Activated gamma-delta T cell treated with Interleukin-2 at 50 U/mL for 16 hours (primary cell): ENCODE results near the gene MCTP2.

Experiments used
- DNase-seq: peaks from one replicate; pipeline ENCODE4 v3.0.0-alpha.2; 2020

MCTP2 gene

DNA sequence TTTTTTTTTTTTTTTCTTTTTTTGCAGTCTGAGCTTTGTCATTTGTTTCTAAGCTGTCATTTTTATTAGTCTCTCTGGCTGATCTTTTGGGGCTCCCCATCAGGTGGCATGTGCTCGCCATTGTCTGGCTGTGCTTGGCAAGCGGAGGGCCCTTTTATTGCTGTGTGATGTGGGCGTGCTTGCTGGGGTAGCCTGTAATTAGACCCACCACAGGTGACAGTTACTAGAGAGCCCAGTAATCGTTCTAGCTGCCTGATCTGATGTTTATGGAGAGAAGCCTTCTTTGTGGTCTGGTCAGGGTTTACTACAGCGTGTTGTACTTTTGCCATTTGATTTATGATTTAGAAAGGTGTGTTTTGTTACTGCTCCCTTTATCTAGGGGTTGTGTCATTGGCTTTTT, 179.9 kb downstream of the MCTP2 start:
- DNase-seq = no peak

DNA sequence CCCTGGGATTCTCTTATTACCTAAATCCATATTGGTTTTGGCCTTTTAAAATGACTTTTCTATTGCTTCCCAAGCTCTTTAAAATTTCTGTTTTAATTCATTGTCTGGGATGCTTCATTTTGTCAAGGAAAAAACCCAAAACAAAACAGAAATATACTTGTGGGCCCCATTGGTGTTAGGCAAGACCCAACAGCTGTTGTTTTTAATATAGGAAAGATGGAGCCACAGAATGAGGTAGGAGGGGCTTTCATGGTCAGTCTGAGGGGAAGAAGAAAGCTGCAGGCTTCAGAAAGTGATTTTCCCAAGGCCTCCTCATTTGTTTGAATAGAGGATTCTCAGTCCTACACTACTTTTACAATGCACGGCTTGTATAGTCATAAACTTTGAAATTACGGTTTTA, 180.5 kb downstream of the MCTP2 start:
- no peak for DNase-seq

DNA sequence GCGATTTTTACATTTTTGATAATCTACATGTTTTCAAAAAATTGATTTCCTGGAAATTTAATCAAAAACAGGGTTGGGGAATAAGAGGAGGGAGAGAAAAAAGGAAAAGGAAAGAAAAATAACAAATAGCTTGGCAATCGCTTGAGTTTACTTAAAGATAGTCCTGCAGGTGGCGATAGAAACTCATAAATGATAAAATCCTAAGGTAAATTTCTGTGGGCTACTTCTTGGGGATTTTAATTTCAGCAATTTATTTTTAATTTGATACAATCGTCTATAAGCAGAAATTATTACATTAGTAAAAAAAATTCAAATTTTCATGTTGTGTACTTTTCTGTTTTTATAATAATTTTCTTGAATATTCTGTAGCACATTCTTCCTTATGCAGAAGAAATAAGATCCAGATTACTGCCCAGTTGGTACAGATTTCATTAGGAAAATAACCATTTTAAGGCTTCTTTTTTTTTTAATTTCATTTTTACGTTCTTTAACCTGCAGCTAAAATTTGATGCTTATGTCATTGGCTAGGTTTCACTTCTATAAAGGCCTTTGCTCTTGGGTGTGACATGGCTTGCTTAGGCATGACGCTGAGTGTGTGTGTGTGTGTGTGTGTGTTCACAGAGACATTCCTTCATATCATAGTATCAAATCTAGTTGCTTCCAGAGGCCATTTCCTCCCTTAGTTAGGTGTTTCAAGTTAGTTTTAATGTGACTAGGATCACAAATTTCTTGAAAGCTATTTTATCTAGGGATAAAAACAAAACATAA, 181.8 kb downstream of the MCTP2 start:
- DNase-seq = no peak

DNA sequence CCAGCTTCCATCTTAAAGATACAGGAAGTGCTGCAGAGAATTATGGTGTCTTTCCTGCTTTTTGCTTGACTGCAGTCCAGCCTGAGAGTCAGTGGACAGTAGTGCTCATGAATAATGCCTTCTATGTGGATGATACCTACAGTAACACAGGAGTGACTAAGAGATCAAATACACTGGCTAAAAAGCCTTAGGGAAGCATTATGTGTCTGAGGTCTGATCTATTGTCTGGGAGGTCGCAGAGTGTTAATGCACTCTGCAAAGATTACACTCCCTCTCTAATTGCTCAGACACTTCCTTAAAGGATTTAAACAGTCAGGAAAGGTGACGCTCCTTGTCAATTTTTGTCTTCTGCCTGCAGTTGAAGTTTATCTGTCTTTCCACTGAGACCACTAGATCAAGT, 183.6 kb downstream of the MCTP2 start:
- DNase-seq = no peak

DNA sequence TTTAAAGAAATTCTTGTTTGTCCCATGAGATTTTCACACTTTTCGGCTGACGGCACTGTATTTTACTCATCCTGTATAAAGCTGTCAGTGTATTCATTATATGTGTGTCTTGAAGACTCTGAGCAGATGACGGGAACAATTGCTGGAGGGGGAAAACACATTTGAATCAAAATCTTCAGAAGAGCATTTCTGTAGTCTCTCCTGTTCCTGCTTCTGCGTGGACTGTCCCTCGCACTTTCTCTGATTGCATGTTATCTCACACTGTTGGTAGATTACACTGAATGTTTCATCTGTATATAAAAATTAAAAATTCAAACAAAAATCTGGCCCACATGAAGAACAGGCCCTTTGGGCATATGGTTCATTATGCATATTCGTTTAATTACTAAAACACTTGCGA, 184.9 kb downstream of the MCTP2 start:
- DNase-seq = no peak

DNA sequence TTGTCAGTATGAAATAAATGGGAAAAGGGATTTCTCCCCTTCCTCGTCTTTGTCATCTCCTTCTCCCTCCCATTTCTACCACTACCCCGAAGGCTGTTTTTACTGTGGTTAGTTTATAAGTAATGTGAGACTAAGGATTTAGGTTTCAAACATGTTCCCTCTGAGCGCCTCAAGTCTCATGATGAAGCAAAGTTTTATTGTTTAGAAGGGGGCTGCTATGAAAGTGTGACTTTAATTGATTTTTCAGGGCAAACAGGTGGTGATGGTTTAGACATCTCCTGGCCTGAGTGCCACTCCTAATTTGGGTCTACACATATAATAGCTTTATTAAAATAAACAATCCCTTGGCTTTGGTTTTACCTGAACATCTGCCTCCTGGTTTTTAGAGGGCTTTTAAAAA, 185.5 kb downstream of the MCTP2 start:
- DNase-seq = no peak

DNA sequence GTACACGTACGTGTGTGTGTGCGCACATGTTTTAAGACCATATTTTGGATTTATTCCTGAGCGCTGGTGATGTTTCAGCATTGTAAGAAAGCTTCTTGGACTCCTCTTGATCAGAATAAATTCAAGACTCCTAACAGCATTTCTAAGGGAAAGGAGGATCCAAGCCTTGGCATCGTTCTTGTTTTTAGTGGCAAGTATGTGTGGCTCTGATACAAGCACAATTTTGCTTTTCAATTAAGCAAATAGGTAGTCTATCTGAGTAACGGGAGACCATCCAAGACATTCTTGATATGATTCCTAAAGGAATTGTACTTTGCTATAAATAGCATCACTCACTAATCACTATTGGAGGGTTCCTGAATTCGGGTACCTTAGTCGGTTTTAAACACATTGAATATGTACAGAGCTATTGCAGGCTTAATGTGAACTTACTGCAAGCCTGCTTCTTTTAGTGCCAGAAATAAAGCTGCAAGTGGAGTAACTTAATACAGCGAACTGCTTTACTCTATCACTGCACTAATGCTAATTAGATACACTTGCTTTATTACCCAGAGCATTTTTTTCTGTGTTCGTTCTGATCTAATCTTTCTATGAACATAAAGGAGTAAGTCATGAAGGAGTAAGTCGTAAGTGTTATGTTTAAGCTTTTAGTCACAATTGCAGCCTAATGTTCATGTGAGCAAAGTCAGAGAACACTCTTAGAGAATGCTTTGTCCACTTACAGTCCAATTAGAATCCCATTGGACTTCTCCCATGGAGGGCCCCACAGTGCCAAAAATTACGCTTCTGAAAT, 186.3 kb downstream of the MCTP2 start:
- DNase-seq = no peak

DNA sequence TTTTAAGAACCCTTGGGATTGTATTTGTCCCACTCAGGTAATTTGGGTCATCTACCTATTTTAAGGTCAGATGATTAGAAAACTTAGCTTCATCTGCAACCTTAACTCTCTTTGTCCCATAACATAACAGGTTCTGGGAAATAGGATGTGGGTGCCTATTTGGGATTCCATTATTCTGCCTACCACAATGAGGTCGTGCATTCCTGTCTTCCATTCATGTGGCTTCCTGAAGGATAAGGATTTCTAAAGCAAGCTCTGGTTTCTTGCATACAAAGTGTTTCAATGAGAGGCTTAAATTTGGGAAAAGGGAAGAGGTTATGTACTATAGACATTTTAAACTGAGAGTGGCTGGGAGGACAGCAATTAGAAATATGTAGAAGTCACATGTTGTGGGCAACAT, 190.3 kb downstream of the MCTP2 start:
- DNase-seq = no peak

DNA sequence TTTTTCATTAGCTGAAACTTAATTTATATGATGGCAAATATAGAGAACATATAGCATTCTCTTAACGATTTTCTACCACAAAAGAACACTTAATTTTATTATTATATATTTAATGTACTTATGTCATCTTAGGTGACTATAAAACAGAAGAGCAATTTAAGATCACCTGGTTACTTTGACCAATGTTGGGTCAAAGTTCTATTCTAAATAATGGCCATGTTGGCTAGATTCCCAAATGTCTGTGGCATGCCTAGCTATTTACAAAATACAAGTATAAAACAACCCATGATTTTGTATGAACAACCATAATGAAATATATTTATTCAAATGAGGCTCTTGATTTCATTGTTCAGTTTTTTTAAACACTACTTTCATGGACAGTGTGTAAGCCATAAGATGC, 200.9 kb downstream of the MCTP2 start:
- no peak for DNase-seq

DNA sequence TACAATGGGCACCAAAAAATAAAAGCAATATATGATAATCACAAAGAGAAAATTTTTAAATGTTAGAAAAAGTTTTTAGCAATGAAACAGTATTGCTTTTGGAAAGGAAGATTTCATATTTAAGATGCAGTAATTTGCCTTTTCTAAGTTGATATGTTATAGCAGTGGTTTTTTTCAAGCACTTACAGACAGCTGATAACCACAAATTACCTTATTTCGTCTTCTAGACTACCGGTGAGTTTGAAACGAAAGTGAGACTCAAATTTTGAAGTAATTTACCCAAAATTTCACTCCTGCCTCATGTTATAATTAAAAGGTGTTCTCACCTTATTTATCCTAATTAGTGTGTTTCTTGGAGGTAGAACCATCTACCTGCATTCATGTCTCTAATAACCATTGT, 207.8 kb downstream of the MCTP2 start:
- no peak for DNase-seq

DNA sequence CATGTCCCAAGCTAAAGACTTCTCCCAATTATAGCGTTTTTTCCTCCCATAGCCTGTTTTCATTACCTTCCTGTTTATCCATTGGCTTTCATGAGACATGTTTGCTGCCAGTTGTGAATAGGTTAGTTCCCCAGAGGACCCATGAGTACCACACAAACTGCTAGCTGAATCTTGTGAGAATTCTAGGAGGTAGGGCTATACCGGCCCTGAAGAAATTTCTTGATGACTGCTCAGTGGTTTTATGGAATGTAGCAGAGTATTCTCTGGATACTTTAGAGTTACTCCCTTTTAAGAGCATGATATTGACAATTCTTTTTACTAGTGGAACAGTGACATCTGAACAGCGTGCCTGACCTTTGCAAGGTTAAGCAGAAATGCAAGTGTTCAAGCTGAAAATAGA, 210.4 kb downstream of the MCTP2 start:
- no peak for DNase-seq

DNA sequence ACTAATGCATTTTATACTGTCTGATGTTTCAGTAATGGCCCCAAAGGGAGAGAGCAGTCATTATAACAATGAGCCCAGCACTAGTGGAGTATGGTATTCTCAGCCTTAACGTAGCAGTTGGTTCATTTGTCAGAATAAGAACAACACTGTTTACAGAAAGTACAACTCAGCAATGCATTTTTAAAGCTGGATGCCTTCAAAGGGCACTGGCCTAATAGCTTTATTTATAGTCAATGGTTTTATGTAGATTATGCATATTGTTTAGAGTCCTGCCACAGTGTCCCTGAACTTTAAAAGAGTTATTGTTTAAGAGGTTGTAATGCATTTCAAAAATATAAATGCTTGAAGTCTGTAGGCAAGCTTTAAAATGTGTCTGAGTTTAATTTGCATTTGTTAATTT, 211.1 kb downstream of the MCTP2 start:
- no peak for DNase-seq

DNA sequence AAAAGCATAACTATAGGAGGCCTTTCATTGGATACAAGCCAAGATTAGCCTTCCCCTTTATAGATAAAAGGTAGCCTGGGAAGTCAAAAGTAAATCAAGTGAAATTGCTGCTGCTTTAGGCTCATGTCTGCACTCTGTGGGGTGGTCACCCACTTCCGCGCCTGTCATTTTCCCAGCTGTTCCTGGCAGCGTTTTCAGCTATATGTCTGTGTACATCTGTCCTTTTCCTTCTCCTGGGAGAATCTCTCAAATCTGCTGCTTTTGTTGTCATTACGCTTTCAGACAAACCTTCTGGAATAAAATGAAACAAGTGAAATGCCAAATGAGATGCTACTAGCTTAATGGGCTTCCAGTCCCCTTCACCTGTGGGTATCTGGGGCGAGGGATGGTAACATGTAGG, 211.8 kb downstream of the MCTP2 start:
- DNase-seq = no peak

DNA sequence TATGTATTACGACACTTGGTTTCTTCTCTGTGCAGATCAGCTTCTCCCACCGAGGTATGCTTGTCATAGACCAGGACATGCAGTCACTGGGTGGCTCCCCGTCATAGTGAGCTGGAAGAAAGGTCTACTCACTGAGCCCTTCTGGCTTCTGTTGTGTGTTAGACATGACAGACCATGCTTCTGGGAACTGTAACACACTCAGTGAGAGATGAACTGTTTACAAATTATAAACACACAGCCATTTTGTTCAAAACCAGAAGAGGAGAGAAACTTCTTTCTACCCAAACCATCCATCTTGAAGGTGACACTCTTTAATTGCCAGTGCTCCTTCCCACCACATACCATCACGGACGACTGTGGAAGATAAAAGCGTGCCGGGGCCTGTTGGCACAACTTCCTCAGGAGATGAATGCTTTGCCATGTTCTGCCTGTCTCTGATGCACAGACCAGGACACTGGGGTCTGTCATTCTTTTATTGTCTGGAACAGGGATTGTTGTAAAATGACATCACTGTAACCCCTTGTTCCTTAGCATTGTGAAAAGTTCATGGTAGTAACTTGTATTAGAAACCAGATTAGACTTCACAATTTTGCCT, 214.3 kb downstream of the MCTP2 start:
- DNase-seq = no peak

DNA sequence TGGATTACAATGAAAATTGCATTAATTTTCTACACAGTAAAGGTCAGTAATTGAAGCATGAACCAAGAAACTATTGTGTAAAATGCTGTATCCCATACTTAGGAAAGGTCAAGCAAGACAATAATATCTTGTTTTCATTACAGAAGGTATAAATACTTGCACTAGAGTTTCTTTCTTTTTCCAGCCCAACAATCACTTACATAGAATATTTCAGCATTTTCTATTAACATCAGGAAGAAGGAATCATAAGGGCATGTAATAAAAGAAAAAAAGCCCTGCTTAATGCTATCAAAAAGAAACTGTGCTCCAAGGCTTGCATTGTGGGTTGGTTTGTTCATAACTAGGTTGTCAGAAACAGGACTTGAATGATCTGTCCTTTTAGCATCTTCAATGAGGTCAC, 215.1 kb downstream of the MCTP2 start:
- DNase-seq = no peak

DNA sequence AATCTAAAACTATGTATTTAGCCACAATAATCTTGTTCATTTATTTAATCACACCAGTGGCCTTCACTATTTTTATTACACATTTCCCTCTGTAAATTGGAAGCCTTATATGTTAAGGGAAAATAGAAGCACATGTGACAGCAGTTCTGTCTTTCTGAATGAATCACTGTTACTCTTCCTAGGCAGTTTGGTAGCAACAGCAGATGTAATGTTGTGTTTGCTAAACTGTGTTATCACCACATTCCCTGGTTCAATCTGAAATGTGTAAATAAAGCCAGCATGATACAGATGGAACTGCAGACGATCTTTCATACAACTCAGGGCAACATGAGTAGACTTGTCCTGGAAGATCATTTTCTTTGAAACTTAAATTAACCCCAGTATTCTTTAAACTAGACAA, 220.1 kb downstream of the MCTP2 start:
- no peak for DNase-seq

DNA sequence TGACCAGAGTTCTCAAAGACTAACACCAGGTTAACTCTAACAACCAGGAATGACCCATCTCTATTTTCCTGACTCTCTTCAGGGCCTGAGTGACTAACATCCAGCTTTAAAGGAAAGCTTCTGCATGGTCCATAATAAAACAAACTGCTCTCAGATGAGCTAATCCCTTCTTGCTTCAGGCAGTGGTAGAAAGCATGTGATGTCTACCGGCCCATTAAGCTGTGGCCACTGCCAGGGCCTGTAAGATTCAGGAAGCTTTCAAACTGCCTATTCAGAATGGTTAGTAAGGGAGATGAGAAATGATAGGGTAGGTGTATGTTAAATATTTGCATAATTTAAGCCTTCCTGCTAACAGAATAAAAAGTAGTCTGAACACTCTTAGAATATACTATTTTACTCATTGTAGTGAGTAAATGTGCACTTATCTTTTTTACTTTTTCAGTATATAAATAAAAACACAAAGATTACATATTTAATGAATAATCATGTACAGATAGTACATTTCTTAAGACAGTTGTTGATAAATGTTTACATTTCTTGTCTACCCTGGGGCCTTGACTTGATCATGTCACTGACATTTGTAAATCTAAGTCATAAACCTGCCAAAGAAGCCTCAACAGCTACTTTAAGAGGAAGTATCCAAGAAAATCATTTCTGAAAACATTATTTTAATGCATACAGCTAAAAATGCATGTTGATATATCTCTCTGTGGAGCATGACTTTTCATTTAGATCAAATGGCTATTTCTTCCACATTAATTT, 222.0 kb downstream of the MCTP2 start:
- DNase-seq = no peak

DNA sequence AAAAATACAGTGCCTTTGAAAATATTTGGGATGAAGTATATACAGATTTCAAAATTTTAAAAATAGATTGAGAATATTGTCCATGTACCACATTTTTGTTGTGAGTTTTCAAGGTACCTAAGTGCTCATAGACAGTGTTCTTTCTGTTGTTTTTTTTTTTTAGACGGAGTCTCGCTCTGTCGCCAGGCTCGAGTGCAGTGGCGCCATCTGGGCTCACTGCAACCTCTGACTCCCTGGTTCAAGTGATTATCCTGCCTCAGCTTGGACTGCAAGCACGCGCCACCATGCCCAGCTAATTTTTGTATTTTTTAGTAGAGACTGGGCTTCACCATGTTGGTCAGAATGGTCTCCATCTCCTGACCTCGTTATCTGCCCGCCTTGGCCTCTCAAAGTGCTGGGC, 223.9 kb downstream of the MCTP2 start:
- no peak for DNase-seq

DNA sequence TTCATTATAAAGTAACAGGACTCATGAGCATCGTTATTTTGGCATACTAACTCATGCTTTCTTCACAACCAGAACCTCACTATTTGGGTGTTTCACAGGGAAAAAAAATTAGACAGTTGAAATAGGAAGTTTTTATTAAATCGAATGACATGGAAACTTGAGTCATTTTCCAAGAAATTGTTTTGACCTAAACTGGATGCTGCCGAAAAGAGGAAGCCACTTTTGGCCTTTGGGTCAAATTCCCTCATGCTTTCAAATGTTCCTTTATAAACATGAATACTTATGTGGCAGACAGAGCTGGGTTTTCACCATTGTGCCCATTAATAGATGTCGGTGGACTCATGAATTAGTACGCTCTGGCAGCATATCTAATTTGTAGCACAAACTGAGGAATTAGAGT, 224.9 kb downstream of the MCTP2 start:
- no peak for DNase-seq

DNA sequence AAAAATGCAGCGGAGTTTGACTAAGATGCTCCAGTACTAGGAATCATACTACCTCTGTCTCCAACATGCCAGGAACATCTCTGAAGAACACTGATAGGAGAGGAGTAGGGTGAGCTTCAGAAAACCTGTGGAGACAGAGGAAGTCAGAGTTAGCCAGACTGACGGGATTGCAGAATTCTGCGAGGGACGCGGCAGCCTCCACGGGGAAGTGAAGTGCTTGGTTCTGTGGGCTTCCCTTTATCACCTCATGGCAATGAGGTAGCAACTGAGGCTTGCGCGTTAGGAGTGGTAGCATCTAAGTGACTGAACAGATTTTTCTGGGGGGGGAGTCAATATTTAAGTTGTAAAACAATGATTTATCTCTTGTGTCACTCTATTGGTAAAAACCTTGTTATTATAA, 226.3 kb downstream of the MCTP2 start:
- no peak for DNase-seq

DNA sequence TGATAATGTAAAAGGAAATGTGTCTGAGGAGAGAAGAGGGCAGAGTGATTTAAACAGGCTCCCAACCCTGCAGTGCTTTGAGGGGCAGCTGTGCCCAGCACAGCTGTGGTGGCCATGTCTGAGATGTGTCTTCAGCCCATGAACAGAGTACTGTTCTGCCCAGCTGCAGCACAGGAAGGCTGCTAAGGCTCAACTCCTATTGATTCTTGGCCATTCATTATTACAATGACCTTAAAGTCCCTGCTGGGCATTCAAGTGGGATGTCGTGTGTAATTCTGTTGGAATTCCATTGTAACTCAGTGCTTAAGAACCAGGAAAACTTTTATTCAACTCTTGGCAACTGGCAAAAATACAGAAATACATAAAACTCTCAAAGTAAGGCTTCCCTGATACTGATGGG, 229.3 kb downstream of the MCTP2 start:
- DNase-seq = no peak

DNA sequence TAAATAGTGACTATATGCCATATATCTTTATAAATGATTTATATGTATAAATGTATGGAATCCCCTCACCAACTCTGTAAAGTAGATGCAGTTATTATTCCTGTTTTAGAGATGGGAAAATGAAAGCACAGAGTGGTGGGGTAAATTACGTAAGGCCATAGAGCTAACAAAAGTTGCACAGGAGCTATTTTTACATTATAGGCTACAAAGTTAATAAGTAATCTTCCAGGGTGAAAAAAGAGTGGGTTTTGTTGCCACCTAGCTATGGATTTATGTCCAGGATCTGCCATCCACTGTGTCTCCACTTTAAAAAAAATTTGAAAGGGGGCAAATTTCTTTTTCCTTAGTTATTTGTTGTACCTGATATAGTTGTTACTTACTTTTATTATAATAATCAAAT, 235.7 kb downstream of the MCTP2 start:
- no peak for DNase-seq

DNA sequence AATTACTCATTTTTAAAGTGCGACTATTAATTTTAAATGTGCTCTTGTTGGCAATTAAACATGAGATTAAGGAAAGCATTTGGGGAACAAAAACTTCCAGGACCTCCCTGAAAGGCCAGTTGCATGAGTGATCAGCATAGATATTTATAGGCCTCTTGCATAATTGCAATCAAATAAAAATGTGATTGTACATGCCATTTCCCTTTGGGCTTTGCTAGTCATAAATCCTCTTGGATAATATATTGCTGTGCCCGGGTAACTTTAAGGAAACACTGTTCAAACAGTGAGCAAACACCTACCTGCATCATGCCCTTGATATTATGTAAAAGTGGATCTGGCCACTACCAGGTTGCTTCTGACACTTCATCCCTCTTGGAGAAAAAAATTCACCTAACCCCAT, 239.1 kb downstream of the MCTP2 start:
- no peak for DNase-seq

DNA sequence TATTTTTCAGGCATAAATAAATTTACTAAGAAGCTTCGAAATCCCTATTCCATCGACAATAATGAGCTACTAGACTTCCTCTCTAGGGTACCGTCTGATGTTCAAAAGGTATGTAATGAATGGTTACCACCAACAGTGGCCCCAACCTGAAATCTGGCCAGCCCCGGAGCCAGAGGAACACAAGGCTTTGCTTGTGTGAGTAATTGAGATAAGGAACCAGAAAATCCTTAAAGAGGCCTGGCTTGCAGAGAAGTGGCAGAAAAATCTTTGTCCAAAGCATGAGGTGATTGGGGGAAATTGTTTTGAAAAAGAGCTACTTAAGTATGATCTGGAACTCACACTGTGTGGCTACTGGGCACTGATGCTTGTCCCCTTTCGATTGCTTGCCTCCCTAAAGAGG, 245.3 kb downstream of the MCTP2 start:
- DNase-seq = no peak
